Measurements from ENCODE around the gene FUCA2.
"Not testable (repeated sequence)": the region's sequence is repeated elsewhere in the genome, so short reads cannot be mapped to it uniquely, and the experiment has no call there.

Gene FUCA2

GRCh38 chr6:143498428-143498827 lies 13.1 kb downstream of the FUCA2 start:
- no peak for DNase-seq (ENCODE audit: low read depth)

- DNase-seq (ENCODE audit: low read depth) = no peak
These were observed 14.5 kb downstream of the FUCA2 start for GRCh38 chr6:143496974-143497373.

GRCh38 chr6:143490775-143491174 lies 20.7 kb downstream of the FUCA2 start:
- DNase-seq (ENCODE audit: low read depth) = no peak

DNA sequence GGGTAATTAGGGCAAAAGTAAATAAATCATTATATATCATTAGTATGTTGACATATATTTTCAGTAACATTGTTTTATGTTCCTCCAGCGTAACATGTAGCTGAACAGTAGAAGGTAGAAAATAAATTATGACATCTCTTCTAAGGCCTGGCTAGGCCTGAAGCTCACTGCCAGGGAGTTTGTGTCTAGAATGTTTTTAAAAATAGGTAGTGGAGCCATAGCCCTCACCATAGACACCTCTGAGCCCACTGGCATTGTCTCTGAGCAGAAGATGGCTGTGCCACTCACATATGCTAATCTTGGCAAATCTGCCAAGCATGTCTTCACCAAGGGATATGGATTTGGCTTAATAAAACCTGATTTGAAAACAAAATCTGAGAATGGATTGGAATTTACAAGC lies 21.3 kb downstream of the FUCA2 start:
- DNase-seq (ENCODE audit: low read depth) = no peak

- DNase-seq (ENCODE audit: low read depth) = no peak
These were observed 24.8 kb downstream of the FUCA2 start for GRCh38 chr6:143486752-143487151.

- DNase-seq (ENCODE audit: low read depth) = no peak
These were observed 25.6 kb downstream of the FUCA2 start for GRCh38 chr6:143485967-143486366.

DNA sequence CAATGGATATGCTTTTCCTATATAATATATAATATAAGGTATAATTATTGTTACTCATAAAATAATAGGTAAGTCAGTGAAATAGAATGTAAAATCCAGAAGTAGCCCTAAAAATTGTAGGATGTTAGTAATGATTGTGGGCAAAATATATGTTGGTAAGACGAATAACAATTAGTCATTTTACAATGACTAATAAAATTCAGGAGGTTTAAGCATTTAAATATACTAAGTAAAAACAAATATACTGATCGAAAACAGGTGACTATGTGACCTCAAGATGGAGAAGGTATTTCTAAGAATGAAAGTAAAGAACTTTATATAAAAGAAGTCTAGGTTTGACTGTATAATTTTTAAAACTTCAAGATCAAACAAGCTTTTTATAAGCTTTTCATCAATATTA lies 28.9 kb downstream of the FUCA2 start:
- DNase-seq (ENCODE audit: low read depth) = no peak

GRCh38 chr6:143478479-143479062 lies 32.9 kb downstream of the FUCA2 start:
- no peak for DNase-seq (ENCODE audit: low read depth)

DNA sequence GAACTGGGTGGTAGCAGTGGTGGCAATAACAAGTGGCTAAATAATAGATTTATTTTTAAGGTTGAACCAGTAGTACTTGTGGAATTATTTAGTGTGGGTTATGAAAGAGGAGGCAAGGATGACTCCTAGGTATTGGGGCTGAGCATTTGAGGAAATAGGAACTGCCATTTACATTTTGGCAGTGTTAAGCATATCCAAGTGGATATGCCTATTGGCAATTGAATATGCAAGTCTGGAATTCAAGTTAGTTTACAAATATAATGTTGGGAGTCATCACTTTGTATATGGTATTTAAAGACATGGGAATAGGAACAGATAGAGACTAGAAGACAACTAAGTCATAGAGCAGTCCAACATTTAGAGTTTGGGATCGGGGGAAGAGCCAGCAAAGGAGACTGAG lies 35.0 kb downstream of the FUCA2 start:
- DNase-seq (ENCODE audit: low read depth) = no peak

GRCh38 chr6:143471822-143472221 lies 39.7 kb downstream of the FUCA2 start:
- DNase-seq (ENCODE audit: low read depth) = no peak

- DNase-seq (ENCODE audit: low read depth) = not testable (repeated sequence)
These were observed 42.7 kb downstream of the FUCA2 start for GRCh38 chr6:143468823-143469222.

GRCh38 chr6:143468026-143468425 lies 43.5 kb downstream of the FUCA2 start:
- DNase-seq (ENCODE audit: low read depth) = no peak

GRCh38 chr6:143465546-143465945 lies 46.0 kb downstream of the FUCA2 start:
- DNase-seq (ENCODE audit: low read depth) = no peak

DNA sequence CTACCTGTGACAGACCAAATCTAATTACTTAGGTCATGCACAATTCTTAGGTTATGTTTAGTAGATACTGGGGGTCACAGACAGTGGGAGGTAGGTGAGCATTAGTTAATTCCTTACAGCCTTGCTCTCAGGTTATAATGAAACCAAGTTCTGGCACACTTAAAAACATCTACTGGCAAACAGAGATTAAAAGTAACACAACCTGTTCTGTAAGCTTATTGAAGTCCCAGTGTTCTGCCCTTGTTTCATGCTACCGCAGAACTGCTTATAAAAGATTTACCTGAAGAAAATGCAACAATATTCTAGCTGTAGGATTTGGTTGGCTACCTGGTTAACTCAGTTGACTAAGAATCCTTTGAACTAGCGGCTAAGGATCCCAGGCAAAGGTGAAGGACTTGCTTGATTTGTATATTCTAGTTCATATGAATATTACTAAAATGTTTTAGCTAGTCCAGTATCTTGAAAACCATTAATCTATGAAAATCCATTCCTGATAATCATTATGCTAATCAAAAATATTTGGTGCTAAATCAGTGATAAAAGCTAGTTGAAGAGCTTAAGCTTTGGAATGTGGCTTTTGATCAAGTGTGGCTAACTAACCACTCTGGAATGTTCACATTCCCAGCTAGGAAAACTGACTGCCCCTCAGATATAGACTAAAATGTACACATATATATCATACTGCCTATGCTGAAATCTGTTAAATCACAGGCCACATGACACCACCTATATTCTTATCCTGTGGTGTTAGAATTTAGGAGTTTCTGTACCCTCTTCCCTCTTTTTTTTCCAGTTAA lies 53.8 kb downstream of the FUCA2 start:
- no peak for DNase-seq (ENCODE audit: low read depth)

DNA sequence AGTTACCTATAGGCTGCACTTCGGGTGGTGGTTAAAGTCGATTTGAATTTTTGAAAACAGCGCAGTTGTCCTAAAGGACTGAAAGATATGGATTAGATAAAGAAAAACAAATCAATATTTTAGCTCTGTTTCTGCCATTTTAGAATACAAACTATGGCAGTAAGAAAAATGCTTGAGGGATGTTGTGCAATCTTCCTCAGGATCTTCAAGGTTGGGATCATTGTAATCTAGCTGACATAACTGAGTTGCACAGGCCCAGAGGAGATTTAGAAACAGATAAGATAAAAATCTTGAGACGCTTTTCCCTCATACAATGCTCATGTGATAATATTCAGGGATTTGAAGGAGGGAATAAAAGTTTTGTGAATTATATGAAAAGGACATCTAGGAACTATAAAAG lies 60.0 kb downstream of the FUCA2 start:
- no peak for DNase-seq (ENCODE audit: low read depth)

DNA sequence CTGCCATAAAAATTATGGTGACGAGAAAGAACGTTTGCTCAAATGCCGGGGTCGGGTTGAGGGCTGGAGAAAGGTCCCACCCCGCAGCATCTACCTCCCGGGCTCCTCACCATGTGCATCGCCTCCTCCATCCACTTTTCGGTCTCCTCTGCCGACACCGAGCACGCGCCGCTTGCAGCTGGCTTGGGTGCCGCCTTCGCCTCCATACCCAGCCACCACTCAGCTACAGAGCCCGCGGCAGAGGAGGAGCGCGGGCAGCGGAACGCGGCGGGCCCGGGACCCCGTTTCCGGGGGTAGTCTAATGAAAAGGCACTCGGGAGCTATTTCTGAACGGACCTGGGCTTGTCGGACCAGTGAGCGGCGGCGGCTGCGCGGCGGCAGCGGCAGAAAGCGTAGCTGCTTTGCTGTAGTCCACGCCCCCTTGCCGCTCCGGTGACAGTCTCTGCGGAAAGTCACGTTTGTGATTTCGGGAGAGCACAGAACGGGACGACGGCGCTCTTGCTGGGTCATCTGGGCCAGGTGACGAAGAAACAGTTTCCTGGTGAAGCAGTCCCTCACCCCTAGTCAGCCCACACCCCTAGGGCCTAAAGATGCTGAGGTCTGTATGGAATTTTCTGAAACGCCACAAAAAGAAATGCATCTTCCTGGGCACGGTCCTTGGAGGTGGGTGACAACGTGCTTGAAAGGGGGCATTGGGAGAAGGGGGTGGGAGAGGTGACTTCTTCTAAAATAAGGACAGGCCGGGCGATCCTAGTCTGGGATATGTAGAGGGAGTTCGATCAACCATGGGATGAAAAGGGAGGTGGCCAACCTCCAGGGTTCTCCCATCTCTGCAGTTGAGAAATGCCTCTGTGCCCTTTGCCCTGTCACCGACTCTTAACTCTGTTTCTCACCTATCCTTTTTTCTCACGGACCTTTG lies 60.8 kb downstream of the FUCA2 start, which contains the start of the genes ADAT2 and PEX3:
ADAT2 (minus strand) TSS at position 243 of the 919 bp plus-strand sequence; CDS start at position 206, 37 bp downstream.
PEX3 (plus strand) TSS at position 353 of the 919 bp plus-strand sequence; CDS start at position 591, 238 bp downstream.
- peak; percentile 84 for DNase-seq (ENCODE audit: low read depth)

DNA sequence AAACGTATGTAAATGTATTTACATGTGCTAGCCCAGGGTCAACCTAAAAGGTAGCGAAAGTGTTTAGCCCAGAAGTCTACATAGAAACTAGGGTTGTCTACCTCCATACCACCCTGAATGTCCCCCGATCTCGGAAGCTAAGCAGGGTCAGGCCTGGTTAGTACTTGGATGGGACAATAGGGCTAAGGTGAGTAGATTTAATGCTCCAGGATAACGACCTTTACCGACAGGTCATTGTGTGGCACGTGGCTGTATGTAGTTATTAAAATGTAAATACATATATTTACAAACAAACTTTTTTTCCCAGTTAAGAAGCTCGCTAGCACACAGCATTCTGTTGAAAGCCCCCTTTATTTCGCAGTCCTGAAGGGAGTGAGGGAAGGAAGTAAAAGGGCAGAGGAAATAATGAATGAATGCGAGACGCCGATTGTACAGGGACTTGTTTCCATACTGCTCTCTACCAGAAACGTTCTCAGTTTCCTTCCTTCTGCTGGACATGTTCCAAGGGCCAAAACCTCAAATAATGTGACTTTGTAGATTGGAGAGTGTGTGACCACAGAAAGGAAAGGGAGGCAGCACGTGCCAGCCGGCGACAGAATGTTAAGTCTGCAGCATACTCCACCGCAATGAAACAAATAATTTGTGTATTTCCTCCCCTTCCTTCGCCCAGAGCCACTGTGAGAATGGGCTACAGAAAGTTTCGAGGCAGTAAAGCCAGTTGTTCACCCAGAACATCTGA lies 61.6 kb downstream of the FUCA2 start:
- DNase-seq (ENCODE audit: low read depth) = no peak

DNA sequence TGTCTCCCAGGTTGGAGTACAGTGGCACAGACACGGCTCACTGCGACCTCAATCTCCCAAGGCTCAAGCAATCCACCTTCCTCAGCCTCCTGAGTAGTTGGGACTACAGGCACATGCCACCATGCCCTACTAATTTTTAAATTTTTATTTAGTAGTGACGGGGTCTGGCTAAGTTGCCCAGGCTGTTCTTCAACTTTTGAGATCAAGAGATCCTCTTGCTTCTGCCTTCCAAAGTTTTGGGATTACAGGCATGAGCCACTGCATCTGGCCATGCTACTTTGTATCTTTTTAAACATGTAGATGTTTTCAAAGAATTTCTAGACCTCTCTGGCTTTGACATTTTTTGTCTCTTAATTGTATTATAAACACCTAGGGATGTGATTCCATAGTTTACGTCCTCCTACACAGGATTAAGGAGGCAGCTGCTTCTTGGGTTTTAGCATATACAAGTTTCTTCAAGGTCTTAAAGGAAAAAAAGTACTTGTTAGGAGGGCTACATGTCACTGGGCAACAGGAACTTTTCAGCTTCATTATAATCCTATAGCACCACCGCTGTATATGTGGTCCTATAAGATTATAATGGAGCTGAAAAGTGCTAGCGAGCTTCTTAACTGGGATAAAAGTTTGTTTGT lies 62.3 kb downstream of the FUCA2 start:
- DNase-seq (ENCODE audit: low read depth) = no peak

DNA sequence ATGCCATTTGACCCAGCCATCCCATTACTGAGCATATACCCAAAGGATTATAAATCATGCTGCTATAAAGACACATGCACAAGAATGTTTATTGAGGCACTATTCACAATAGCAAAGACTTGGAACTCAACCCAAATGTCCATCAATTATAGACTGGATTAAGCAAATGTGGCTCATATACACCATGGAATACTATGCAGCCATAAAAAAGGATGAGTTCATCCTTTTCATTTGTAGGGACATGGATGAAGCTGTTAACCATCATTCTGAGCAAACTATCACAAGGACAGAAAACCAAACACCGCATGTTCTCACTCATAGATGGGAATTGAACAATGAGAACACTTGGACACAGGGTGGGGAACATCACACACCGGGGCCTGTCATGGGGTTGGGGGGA lies 63.7 kb downstream of the FUCA2 start:
- not testable (repeated sequence) for DNase-seq (ENCODE audit: low read depth)

Data from GM04504 (cell line).